ENCODE data around the gene DGKI. TPM values are rescaled to one million over a fixed set of nuclear protein-coding genes. Genes with fewer than 3 reads are reported as not detected.

DGKI gene
- polyA plus RNA-seq, 2 of the 4 experiments (the other 2 are of a cell fraction): 0.05 to 0.08 TPM

GRCh38 chr7:137591421-137591837 lies 255.3 kb downstream of the DGKI start:
- 0 out of 3 replicates have a peak overlapping the region, but pooled peaks have one; percentile 2 for H3K4me2 ChIP-seq
- 80% methylated on average over 5 of the region's 5 CpGs for WGBS (ENCODE audit: missing lambda C conversion rate)
- POLR2A ChIA-PET: no interaction called here

GRCh38 chr7:137590756-137591305 lies 255.9 kb downstream of the DGKI start:
- FAIRE-seq (no peak), ATAC-seq (no peak), DNase-seq (ENCODE audit: low read depth in 1 of 2, low spot score in 1 of 2) (no peak)
- H3K4me3 ChIP-seq: no peak overlapping the region
- WGBS (ENCODE audit: missing lambda C conversion rate): 82% methylated on average over 15 of the region's 15 CpGs
- TF ChIP-seq MAX (IDR thresholded peaks at IDR 0.05): no peak
- TF ChIP-seq CHD2 (IDR thresholded peaks at IDR 0.05; ENCODE audit: low read length, partially characterized antibody): no peak
- TF ChIP-seq GATA3 (IDR thresholded peaks at IDR 0.05; ENCODE audit: borderline replicate concordance): no peak
- TF ChIP-seq EHF (CRISPR knock-in tag; IDR thresholded peaks at IDR 0.05): no peak
- no peak for TF ChIP-seq HMGXB4 (CRISPR knock-in tag; IDR thresholded peaks at IDR 0.05; ENCODE audit: borderline replicate concordance)
- TF ChIP-seq CBX2 (IDR thresholded peaks at IDR 0.05; ENCODE audit: borderline replicate concordance, low read depth): no peak
- TF ChIP-seq USF2 (IDR thresholded peaks at IDR 0.05): no peak
- no peak for TF ChIP-seq HOXB5 (CRISPR knock-in tag; IDR thresholded peaks at IDR 0.05)
- TF ChIP-seq RCOR1 (IDR thresholded peaks at IDR 0.05; ENCODE audit: low read depth, low read length): no peak
- TF ChIP-seq MAZ (IDR thresholded peaks at IDR 0.05; ENCODE audit: borderline replicate concordance, low read depth, low read length): no peak
- TF ChIP-seq NPAS2 (CRISPR knock-in tag; IDR thresholded peaks at IDR 0.05; ENCODE audit: borderline replicate concordance): no peak
- ChIA-PET CTCF (interaction anchor here (0.6 to 3.2 kb wide), 6 partner anchors 11 to 1790 kb away, joined by 3 to 17 read pairs (median 6); no protein-coding TSS in a partner anchor), POLR2A (no interaction called here)
- no peaks in the 10 kb centered on the region for H3K9me3 ChIP-seq
- no peak overlapping the region for H3K4me2 ChIP-seq
- no peak overlapping the region; a peak in 1 of 6 replicates for H3K27ac ChIP-seq
- H3K4me1 ChIP-seq: peaks cover 7% of the 10 kb centered on the region; the same call in 1 of the 3 replicates

More at GRCh38 chr7:137591421-137591837, 255.3 kb downstream of the DGKI start:
- no peaks in the 10 kb centered on the region for H3K9me3 ChIP-seq
- FAIRE-seq: no peak
- DNase-seq (ENCODE audit: low read depth in 1 of 2, low spot score in 1 of 2): peak in 1 of 2 experiments; percentile 7
- TF ChIP-seq MAFK (IDR thresholded peaks at IDR 0.05; ENCODE audit: partially characterized antibody) (peak; percentile 77), TFCP2L1 (CRISPR knock-in tag; IDR thresholded peaks at IDR 0.05) (no peak), SREBF2 (IDR thresholded peaks at IDR 0.05) (no peak), ZFP36 (IDR thresholded peaks at IDR 0.05; ENCODE audit: borderline replicate concordance, partially characterized antibody) (no peak), NFE2L2 (conservative IDR thresholded peaks at IDR 0.05; ENCODE audit: low read length) (peak; percentile 25; the same call in 1 of the 2 replicates), CEBPB (IDR thresholded peaks at IDR 0.05) (no peak)
- peaks cover 7% of the 10 kb centered on the region; the same call in 1 of the 3 replicates for H3K4me1 ChIP-seq
- CTCF ChIA-PET: interaction anchor here (0.6 to 3.2 kb wide), 12 partner anchors 9 to 1918 kb away, joined by 3 to 17 read pairs (median 4); no protein-coding TSS in a partner anchor
- peak in 1 of 2 experiments; percentile 42; a peak in 3 of 6 replicates for ATAC-seq
- H3K4me3 ChIP-seq: no peak overlapping the region
- H3K27ac ChIP-seq: peak overlapping the region in 1 of 2 experiments; percentile 34; a peak in 2 of 6 replicates

- POLR2A ChIA-PET: no interaction called here
- DNase-seq (ENCODE audit: low read depth in 1 of 2, low spot score in 1 of 2) (no peak), ATAC-seq (no peak), FAIRE-seq (no peak)
- no peak overlapping the region for H3K27ac ChIP-seq
- WGBS (ENCODE audit: missing lambda C conversion rate): 63% methylated on average over 7 of the region's 7 CpGs
- peaks cover 7% of the 10 kb centered on the region; the same call in 1 of the 3 replicates for H3K4me1 ChIP-seq
- H3K4me3 ChIP-seq: no peak overlapping the region
- no peaks in the 10 kb centered on the region for H3K9me3 ChIP-seq
- H3K4me2 ChIP-seq: no peak overlapping the region
- CTCF ChIA-PET: interaction anchor here (1.5 to 3.2 kb wide), 2 partner anchors 16 to 1184 kb away, joined by 6 to 17 read pairs; no protein-coding TSS in a partner anchor
- TF ChIP-seq ZC3H11A (IDR thresholded peaks at IDR 0.05) (no peak), PHF8 (IDR thresholded peaks at IDR 0.05; ENCODE audit: borderline replicate concordance, low read depth) (no peak), NR3C1 (IDR thresholded peaks at IDR 0.05) (no peak), MAZ (IDR thresholded peaks at IDR 0.05; ENCODE audit: borderline replicate concordance, low read depth, low read length) (no peak), SREBF2 (IDR thresholded peaks at IDR 0.05) (no peak), EHF (CRISPR knock-in tag; IDR thresholded peaks at IDR 0.05) (no peak), EHMT2 (IDR thresholded peaks at IDR 0.05; ENCODE audit: low read depth) (no peak), NPAS2 (CRISPR knock-in tag; IDR thresholded peaks at IDR 0.05; ENCODE audit: borderline replicate concordance) (no peak), HMGXB4 (CRISPR knock-in tag; IDR thresholded peaks at IDR 0.05; ENCODE audit: borderline replicate concordance) (no peak), FOSB (CRISPR knock-in tag; IDR thresholded peaks at IDR 0.05) (no peak), CHD4 (IDR thresholded peaks at IDR 0.05; ENCODE audit: borderline replicate concordance) (no peak), CTCF (IDR thresholded peaks at IDR 0.05) (no peak), HDAC2 (IDR thresholded peaks at IDR 0.05) (no peak), EP300 (IDR thresholded peaks at IDR 0.05) (no peak), CEBPB (IDR thresholded peaks at IDR 0.05) (no peak)
Observed at GRCh38 chr7:137590071-137590755, 256.6 kb downstream of the DGKI start.
